GM19328 (cell line): ENCODE results near the gene NAGPA.

ENCODE experiments used
- ATAC-seq: cut with Tn5 transposase; IDR thresholded peaks from one replicate; pipeline ENCODE4 v1.9.1; 2021; ENCODE audit warnings: mild to moderate bottlenecking, moderate library complexity; ENCODE audit not compliant: unreplicated experiment

The NAGPA gene

GRCh38 chr16:5028950-5029475, 4.7 kb downstream of the NAGPA start:
- ATAC-seq: no peak

DNA sequence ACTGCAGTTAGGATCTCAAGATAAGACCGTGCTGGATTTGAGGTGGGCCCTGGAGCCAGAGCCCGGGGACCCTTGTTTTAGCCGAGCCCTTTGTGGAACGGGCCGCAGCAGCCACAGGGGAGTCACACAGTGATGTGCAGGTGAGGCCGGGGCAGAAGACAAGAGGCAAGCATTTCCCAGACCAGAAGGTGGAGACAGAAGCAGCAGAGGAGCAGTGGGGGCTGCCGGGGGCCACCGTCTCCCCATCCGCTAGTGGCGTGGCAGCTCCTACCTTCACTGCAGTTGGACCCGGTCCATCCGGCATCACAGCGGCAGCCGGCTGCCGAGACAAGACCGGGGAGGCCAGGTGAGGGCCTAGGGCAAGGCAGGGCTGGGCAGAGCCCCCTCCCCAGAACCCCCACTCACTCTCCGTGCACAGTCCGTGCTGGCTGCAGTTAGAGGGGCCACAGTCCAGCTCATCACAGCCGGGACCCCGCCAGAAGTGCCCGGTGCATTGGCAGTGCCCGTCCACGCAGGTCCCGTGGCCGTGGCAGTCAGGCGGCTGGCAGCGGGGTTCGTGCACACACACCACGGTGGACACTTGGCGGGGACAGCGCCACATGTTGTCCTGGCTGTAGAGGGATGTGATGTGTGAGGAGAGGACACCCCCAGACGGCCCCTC, 6.0 kb downstream of the NAGPA start:
- no peak for ATAC-seq

DNA sequence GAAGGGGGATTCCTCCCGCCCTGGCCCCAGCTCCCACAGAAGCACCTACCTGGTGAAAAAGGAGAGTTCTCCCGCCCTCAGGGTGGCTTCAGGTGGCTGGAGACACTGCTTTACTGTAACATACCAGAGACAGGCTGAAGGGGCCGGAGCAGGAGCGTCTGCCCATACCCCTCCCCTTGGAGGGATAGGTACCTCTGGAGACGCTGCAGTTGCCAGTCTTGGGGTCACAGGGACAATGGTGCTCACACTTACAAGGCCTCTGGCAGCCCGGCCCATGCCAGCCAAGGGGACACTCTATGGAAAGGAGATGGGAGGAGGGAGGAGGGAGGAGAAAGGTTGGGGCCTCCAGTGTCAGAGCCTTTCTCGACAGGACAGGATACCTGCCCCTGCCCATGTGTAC, 6.6 kb downstream of the NAGPA start:
- ATAC-seq: no peak

- no peak for ATAC-seq
These were observed 7.1 kb downstream of the NAGPA start for GRCh38 chr16:5026664-5027063.

GRCh38 chr16:5025171-5025632, 8.5 kb downstream of the NAGPA start:
- ATAC-seq: no peak

GRCh38 chr16:5024632-5025031, 9.1 kb downstream of the NAGPA start:
- ATAC-seq: no peak

DNA sequence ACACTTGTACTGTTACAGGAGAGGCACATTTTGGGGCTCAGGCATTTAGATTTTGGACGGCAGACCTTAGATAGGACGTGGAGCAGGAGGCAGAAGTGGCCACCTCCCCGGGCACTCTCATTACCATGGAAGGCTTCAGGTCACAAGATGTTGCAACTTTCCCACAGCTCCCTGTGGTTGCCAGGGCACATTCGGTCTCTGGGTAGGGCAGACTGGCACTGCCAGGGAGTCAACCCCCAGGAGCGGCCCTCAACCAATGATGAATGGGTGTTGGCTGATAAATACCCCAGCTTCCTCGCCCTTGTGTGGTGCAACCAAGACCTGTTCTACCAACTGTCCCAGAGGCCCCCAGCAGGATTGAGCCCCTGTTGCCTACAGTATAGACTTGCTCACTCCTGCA, 11.2 kb downstream of the NAGPA start:
- ATAC-seq: no peak

DNA sequence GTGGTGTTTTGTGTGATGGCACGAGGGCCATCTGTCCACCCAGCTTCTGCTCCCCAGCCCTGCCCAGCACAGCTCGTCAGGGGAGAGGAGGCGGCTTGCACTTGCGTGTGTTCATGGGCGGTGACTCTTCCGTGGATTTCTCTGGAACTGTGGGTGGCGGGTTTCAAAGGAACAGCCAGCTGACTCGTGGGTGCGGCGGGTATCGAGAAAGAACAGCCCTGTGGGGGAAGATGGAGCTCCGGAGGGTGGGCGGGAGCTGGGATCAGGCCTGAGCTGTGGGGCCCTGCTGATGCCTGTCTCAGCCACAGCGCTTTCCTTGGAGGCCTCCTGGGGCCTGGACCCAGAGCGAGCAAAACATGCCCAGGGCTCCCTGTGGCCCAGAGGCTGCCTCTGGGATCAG, 13.2 kb downstream of the NAGPA start:
- ATAC-seq: no peak

- ATAC-seq: no peak
These were observed 14.0 kb downstream of the NAGPA start for GRCh38 chr16:5019775-5020174.

- no peak for ATAC-seq
These were observed 14.9 kb downstream of the NAGPA start for GRCh38 chr16:5018793-5019192.

- ATAC-seq: no peak
These were observed 16.1 kb downstream of the NAGPA start for GRCh38 chr16:5017678-5017969.

DNA sequence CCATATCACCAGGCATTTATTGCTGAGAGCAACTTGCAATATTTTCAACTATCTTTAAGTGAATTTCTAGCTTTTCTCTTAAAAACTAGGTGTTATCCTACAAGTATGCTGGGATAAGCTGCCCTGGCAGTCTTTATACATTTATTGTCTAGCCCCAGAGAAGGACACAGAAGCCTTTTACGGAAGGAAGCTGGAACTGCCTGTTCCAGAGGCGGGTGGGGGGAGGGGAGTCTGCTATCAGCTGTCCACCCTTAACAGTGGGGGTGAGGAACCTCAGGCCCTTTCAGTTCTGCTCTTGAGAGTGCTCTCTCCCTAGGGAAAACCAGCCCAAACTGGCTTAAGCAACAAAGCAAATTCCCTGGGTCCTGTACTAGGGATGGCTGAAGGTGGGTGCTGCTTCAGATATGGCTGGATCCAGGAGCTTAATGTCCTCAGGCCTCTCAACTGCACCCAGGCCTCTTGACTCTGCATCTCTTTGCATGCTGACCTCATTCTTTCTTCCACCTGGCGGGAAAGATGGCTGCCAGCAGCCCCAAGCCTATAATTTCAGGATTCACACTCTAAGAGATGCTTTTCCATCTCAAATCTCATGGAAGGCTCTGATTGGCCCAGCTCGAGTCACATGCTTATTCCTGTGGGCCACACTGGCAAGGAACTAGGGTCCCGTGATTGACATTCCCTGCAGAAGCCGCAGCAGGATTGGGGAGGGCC, 16.6 kb downstream of the NAGPA start:
- no peak for ATAC-seq

GRCh38 chr16:5015887-5016286, 17.8 kb downstream of the NAGPA start:
- ATAC-seq: no peak

GRCh38 chr16:5015351-5015750, 18.4 kb downstream of the NAGPA start:
- ATAC-seq: no peak

- no peak for ATAC-seq
These were observed 20.8 kb downstream of the NAGPA start for GRCh38 chr16:5012887-5013286.

DNA sequence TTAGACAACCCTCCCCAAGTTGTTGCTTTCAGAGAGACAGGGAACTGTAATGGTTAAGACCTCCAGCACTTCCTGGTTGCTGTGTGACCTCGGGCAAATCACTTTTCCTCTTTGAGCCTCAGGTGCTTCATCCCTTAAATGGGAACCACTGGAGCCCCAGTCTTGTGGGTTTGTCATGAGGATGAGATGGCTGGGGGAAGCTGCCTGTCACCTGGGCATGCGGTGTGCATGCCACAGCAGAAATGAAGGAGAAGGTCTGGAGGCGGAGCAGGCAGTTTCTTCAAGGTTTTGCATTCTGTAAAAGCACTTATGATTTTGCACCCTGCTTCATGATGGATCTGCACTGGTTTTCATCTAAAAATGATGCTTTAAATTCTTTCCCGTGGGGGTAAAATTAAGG, 22.1 kb downstream of the NAGPA start:
- no peak for ATAC-seq

- ATAC-seq: no peak
These were observed 23.0 kb downstream of the NAGPA start for GRCh38 chr16:5010576-5011329.

DNA sequence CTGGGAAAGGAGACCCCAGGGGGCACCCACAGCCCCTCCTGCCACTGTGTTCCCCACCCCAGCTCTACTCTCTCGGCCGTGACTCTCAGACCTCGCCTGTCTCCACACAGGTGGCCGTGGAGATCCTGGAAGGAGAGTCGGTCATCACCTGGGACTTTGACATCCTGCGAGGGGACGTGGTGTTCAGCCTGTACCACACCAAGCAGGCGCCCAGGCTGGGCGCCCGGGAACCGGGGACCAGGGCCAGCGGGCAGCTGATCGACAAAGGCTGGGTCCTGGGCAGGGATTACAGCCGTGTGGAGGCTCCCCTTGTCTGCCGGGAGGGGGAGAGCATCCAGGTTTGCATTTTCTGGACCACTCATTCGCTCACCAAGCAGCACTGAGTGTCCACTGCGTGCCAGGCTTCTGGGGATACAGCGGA, 25.4 kb downstream of the NAGPA start:
- ATAC-seq: no peak

- ATAC-seq: no peak
These were observed 26.5 kb downstream of the NAGPA start for GRCh38 chr16:5007256-5007655.

DNA sequence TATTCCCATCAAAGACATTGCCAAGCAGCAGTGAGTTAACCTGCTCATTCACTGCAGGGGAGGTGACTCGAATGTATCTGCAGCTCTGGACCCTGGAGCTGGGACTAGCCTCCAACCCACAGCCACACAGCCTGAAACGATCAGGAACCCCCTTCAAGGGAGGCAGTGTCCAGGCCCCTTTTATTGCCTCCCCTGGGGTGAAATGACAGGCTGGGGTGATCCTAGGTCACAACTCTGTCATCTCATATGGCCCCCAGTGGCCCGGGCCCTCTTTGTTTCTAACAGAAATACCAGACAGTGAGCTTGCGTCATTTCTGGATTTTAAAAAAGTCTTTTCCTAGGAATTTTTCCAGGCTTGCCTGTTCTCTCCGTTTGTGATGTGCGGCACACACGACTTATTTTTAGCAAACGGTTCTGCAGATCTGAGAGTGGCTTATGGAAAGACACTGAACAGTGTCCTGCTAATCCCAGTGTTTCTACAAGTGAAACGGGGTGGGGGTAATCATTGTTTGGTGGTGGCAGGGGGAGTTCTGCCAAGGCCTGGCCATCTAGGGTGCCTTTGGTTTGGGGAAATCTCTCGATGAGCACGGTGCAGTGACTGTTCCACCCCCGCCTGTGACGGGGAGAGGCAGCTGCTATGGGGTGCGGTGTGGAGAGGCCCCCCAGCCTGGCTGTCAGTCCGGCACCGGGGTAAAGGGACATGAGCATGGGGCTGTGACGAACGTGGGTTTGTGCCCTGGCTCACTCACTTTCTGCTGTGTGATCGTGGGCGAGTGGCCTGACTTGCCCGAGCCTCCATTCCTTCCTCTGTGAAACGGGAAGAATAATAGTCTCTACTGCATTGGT, 27.2 kb downstream of the NAGPA start:
- ATAC-seq: no peak

GRCh38 chr16:5005916-5006315, 27.8 kb downstream of the NAGPA start:
- no peak for ATAC-seq
